ENCODE results near the gene CCSER1. TPM values are rescaled to one million over a fixed set of nuclear protein-coding genes. Genes with fewer than 3 reads are reported as not detected.

Gene CCSER1
- total and polyA plus RNA-seq, 2 experiments from 2014 or later: not detected

- TF ChIP-seq EZH2phosphoT487 (IDR thresholded peaks at IDR 0.05; ENCODE audit: insufficient read depth, low read depth) (no peak), EZH2 (IDR thresholded peaks at IDR 0.05; ENCODE audit: insufficient read depth, poor library complexity, severe bottlenecking) (no peak)
- Histone ChIP-seq H2AFZ (no peak overlapping the region), H3K36me3 (ENCODE audit: low read depth) (no peaks in the 10 kb centered on the region), H3K4me2 (ENCODE audit: unreplicated experiment) (no peak overlapping the region), H3K9me3 (ENCODE audit: low read depth) (no peaks in the 10 kb centered on the region), H3K79me2 (ENCODE audit: insufficient read depth) (no peaks in the 10 kb centered on the region), H3K4me1 (ENCODE audit: insufficient read depth) (no peaks in the 10 kb centered on the region), H3F3A (ENCODE audit: insufficient read depth) (no peaks in the 10 kb centered on the region), H3K9me2 (ENCODE audit: insufficient read depth) (no peaks in the 10 kb centered on the region), H3K27ac (no peak overlapping the region), H4K20me1 (ENCODE audit: insufficient read depth) (no peaks in the 10 kb centered on the region), H3K9ac (no peak overlapping the region), H3K4me3 (no peak overlapping the region), H3K27me3 (replicated peaks; ENCODE audit: insufficient read depth) (peaks cover 7% of the 10 kb centered on the region)
- in situ Hi-C loops (cut with MboI): no loop called here
- DNase-seq: no peak
- WGBS, 2 experiments (ENCODE audit: low coverage in 1 of 2, low lambda C conversion rate in 2 of 2, missing lambda C conversion rate in 2 of 2): 29 to 41% methylated on average over 7 of the region's 7 CpGs
Observed at GRCh38 chr4:90122355-90122748, 4.8 kb upstream of the CCSER1 start.

- no peak overlapping the region for H3K4me2 ChIP-seq (ENCODE audit: unreplicated experiment)
- no peak overlapping the region for H3K4me3 ChIP-seq
- no peak overlapping the region for H3K27ac ChIP-seq
- no peaks in the 10 kb centered on the region for H3K36me3 ChIP-seq (ENCODE audit: low read depth)
- no peaks in the 10 kb centered on the region for H3K9me3 ChIP-seq (ENCODE audit: low read depth)
- H3K79me2 ChIP-seq (ENCODE audit: insufficient read depth): no peaks in the 10 kb centered on the region
- H3K9ac ChIP-seq: no peak overlapping the region
- in situ Hi-C loops (cut with MboI): no loop called here
- no peak for TF ChIP-seq EZH2phosphoT487 (IDR thresholded peaks at IDR 0.05; ENCODE audit: insufficient read depth, low read depth)
- no peak for TF ChIP-seq EZH2 (IDR thresholded peaks at IDR 0.05; ENCODE audit: insufficient read depth, poor library complexity, severe bottlenecking)
- H2AFZ ChIP-seq: no peak overlapping the region
- DNase-seq: no peak
- peaks cover 24% of the 10 kb centered on the region for H3K27me3 ChIP-seq (replicated peaks; ENCODE audit: insufficient read depth)
- no peaks in the 10 kb centered on the region for H3K4me1 ChIP-seq (ENCODE audit: insufficient read depth)
- H4K20me1 ChIP-seq (ENCODE audit: insufficient read depth): no peaks in the 10 kb centered on the region
- H3K9me2 ChIP-seq (ENCODE audit: insufficient read depth): no peaks in the 10 kb centered on the region
- no peaks in the 10 kb centered on the region for H3F3A ChIP-seq (ENCODE audit: insufficient read depth)
Observed at GRCh38 chr4:90124276-90124675, 2.9 kb upstream of the CCSER1 start.

- H4K20me1 ChIP-seq (ENCODE audit: insufficient read depth): no peaks in the 10 kb centered on the region
- H3K36me3 ChIP-seq (ENCODE audit: low read depth): no peaks in the 10 kb centered on the region
- DNase-seq: no peak
- in situ Hi-C loops (cut with MboI): no loop called here
- peak overlapping the region; percentile 53; the same call in 1 of the 2 replicates for H3K4me3 ChIP-seq
- H3K4me1 ChIP-seq (ENCODE audit: insufficient read depth): no peaks in the 10 kb centered on the region
- H2AFZ ChIP-seq: peak overlapping the region; percentile 60; the same call in 1 of the 2 replicates
- peaks cover 33% of the 10 kb centered on the region for H3K27me3 ChIP-seq (replicated peaks; ENCODE audit: insufficient read depth)
- no peaks in the 10 kb centered on the region for H3K9me2 ChIP-seq (ENCODE audit: insufficient read depth)
- H3K27ac ChIP-seq: no peak overlapping the region
- no peaks in the 10 kb centered on the region for H3K9me3 ChIP-seq (ENCODE audit: low read depth)
- TF ChIP-seq EZH2phosphoT487 (IDR thresholded peaks at IDR 0.05; ENCODE audit: insufficient read depth, low read depth): no peak
- no peak for TF ChIP-seq EZH2 (IDR thresholded peaks at IDR 0.05; ENCODE audit: insufficient read depth, poor library complexity, severe bottlenecking)
- H3K79me2 ChIP-seq (ENCODE audit: insufficient read depth): no peaks in the 10 kb centered on the region
- H3F3A ChIP-seq (ENCODE audit: insufficient read depth): no peaks in the 10 kb centered on the region
- no peak overlapping the region for H3K4me2 ChIP-seq (ENCODE audit: unreplicated experiment)
- WGBS, 2 experiments (ENCODE audit: low coverage in 1 of 2, low lambda C conversion rate in 2 of 2, missing lambda C conversion rate in 2 of 2): 31 to 33% methylated on average over 8 of the region's 8 CpGs
- H3K9ac ChIP-seq: no peak overlapping the region
Observed at GRCh38 chr4:90126805-90127204, 389 bp upstream of the CCSER1 start.

GRCh38 chr4:90127706-90128345 is 632 bp downstream of the CCSER1 start:
- peak; percentile 11 for DNase-seq
- Histone ChIP-seq H3K27me3 (replicated peaks; ENCODE audit: insufficient read depth) (peaks cover 33% of the 10 kb centered on the region), H3K9me3 (ENCODE audit: low read depth) (no peaks in the 10 kb centered on the region), H3K9me2 (ENCODE audit: insufficient read depth) (no peaks in the 10 kb centered on the region), H3K4me3 (peak overlapping the region; percentile 53), H3F3A (ENCODE audit: insufficient read depth) (no peaks in the 10 kb centered on the region), H4K20me1 (ENCODE audit: insufficient read depth) (no peaks in the 10 kb centered on the region), H3K4me1 (ENCODE audit: insufficient read depth) (no peaks in the 10 kb centered on the region), H2AFZ (peak overlapping the region; percentile 60), H3K36me3 (ENCODE audit: low read depth) (no peaks in the 10 kb centered on the region), H3K79me2 (ENCODE audit: insufficient read depth) (no peaks in the 10 kb centered on the region), H3K4me2 (ENCODE audit: unreplicated experiment) (peak overlapping the region; percentile 12), H3K9ac (no peak overlapping the region), H3K27ac (no peak overlapping the region)
- in situ Hi-C loops (cut with MboI): no loop called here
- no peak for TF ChIP-seq EZH2phosphoT487 (IDR thresholded peaks at IDR 0.05; ENCODE audit: insufficient read depth, low read depth)
- no peak for TF ChIP-seq EZH2 (IDR thresholded peaks at IDR 0.05; ENCODE audit: insufficient read depth, poor library complexity, severe bottlenecking)
- 2 to 4% methylated on average over 46 to 69 of the region's 81 CpGs for WGBS, 2 experiments (ENCODE audit: low coverage in 1 of 2, low lambda C conversion rate in 2 of 2, missing lambda C conversion rate in 2 of 2)

Measured in GM23248 (cell line).